ENCODE data around the gene EIF3F.
"Not testable (repeated sequence)": the region's sequence is repeated elsewhere in the genome, so short reads cannot be mapped to it uniquely, and the experiment has no call there.

The EIF3F gene

GRCh38 chr11:7986768-7987559 is at the start of gene EIF3F:
Gene EIF3F, plus strand, starts transcription at chr11:7987337. Its CDS starts 16 bp downstream, at chr11:7987353.
- DNase-seq, result peak; percentile 87

GRCh38 chr11:7941146-7941545 is 46.0 kb upstream of the EIF3F start:
- no peak for DNase-seq

GRCh38 chr11:7941608-7942007 is 45.5 kb upstream of the EIF3F start, which contains the start of gene OR10A3:
Gene OR10A3, minus strand, starts transcription at chr11:7941708. Its CDS starts 2,188 bp downstream, at chr11:7939520.
- no peak for DNase-seq

GRCh38 chr11:7944123-7944522 is 43.0 kb upstream of the EIF3F start:
- no peak for DNase-seq

GRCh38 chr11:7949934-7950333 is 37.2 kb upstream of the EIF3F start:
- no peak for DNase-seq

GRCh38 chr11:7955191-7955590 is 31.9 kb upstream of the EIF3F start:
- DNase-seq, result no peak

GRCh38 chr11:7964261-7964660 is 22.9 kb upstream of the EIF3F start:
- DNase-seq, result no peak

- no peak for DNase-seq
Measured at GRCh38 chr11:7964873-7965272, 22.3 kb upstream of the EIF3F start.

GRCh38 chr11:7965386-7965785 is 21.8 kb upstream of the EIF3F start, which contains the start of gene NLRP10:
Gene NLRP10, minus strand, starts transcription at chr11:7965447. Its CDS starts 1,952 bp downstream, at chr11:7963495.
- DNase-seq, result no peak

- DNase-seq, result no peak
Measured at GRCh38 chr11:7967097-7967496, 20.0 kb upstream of the EIF3F start.

GRCh38 chr11:7967826-7968225 is 19.3 kb upstream of the EIF3F start:
- no peak for DNase-seq

GRCh38 chr11:7968686-7969085 is 18.5 kb upstream of the EIF3F start:
- no peak for DNase-seq

- no peak for DNase-seq
Measured at GRCh38 chr11:7969756-7970646, 17.1 kb upstream of the EIF3F start.

- no peak for DNase-seq
Measured at GRCh38 chr11:7971846-7972245, 15.3 kb upstream of the EIF3F start.

- no peak for DNase-seq
Measured at GRCh38 chr11:7973011-7973410, 14.1 kb upstream of the EIF3F start.

GRCh38 chr11:7974668-7975067 is 12.5 kb upstream of the EIF3F start:
- no peak for DNase-seq

GRCh38 chr11:7977232-7977917 is 9.8 kb upstream of the EIF3F start:
- no peak for DNase-seq

GRCh38 chr11:7981619-7982157 is 5.4 kb upstream of the EIF3F start:
- DNase-seq, result no peak

- no peak for DNase-seq
Measured at GRCh38 chr11:7982582-7983119, 4.5 kb upstream of the EIF3F start.

GRCh38 chr11:7983832-7984590 is 3.1 kb upstream of the EIF3F start:
- no peak for DNase-seq

- DNase-seq, result not testable (repeated sequence)
Measured at GRCh38 chr11:7987560-7987883, 385 bp downstream of the EIF3F start.
